Gastroesophageal sphincter (tissue), 3 donors: ENCODE measurements around the gene STXBP6.

Experiments used
- EP300 ChIP-seq: sonication (generic); formaldehyde crosslinking; IDR thresholded peaks from one replicate; pipeline ENCODE4 v1.6.1; 2017; ENCODE audit warnings: antibody characterized with exemption, mild to moderate bottlenecking
- POLR2A ChIP-seq, 2 donors: fragments of 450-650 bp; IDR thresholded peaks; one replicate each; pipeline ENCODE4 v1.6.1; 2017; ENCODE audit warnings: antibody characterized with exemption in 2 of 2, mild to moderate bottlenecking in 2 of 2, moderate library complexity in 1 of 2
- POLR2AphosphoS5 ChIP-seq: sonication (generic); formaldehyde crosslinking; IDR thresholded peaks from one replicate; pipeline ENCODE4 v1.6.1; 2017; ENCODE audit warnings: antibody characterized with exemption
- TF ChIP-seq, protein P1 (sequence below), 4 experiments: fragments of 200-600 bp in 2 of 4; fragments of 450-650 bp in 2 of 4; sonication (generic) in 1 of 4; IDR thresholded peaks; one replicate each; pipeline ENCODE4 v1.5.1; 2017 to 2019; ENCODE audit warnings: antibody characterized with exemption in 4 of 4, mild to moderate bottlenecking in 2 of 4, moderate library complexity in 2 of 4

DNA sequence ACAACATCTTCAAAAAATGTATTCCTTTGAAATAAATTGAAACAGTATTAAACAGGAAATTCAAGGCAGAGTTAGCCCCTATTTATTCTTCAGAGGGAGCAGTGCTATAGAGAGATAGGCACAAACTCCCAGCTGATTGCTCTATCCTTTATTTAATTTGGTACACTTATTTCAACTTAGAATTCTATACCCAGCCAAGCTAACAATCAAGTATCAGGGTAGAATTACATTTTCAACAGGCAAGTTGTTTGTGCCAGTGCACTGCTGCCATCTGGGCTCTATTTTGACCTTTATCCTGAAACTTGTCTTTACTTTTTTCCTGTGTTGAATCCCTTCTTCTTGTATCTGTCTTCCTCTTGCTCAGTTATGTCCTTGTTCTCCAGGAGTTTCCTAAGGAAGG is 159.2 kb downstream of the STXBP6 start:
- TF ChIP-seq POLR2A (IDR thresholded peaks at IDR 0.05), result no peak
- TF ChIP-seq, protein P1, sequence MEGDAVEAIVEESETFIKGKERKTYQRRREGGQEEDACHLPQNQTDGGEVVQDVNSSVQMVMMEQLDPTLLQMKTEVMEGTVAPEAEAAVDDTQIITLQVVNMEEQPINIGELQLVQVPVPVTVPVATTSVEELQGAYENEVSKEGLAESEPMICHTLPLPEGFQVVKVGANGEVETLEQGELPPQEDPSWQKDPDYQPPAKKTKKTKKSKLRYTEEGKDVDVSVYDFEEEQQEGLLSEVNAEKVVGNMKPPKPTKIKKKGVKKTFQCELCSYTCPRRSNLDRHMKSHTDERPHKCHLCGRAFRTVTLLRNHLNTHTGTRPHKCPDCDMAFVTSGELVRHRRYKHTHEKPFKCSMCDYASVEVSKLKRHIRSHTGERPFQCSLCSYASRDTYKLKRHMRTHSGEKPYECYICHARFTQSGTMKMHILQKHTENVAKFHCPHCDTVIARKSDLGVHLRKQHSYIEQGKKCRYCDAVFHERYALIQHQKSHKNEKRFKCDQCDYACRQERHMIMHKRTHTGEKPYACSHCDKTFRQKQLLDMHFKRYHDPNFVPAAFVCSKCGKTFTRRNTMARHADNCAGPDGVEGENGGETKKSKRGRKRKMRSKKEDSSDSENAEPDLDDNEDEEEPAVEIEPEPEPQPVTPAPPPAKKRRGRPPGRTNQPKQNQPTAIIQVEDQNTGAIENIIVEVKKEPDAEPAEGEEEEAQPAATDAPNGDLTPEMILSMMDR (IDR thresholded peaks at IDR 0.05), result no peak
- TF ChIP-seq EP300, result no peak
- no peak for TF ChIP-seq POLR2AphosphoS5
